Epidermal melanocyte (primary cell): ENCODE data around the gene ZNF263.
"Not testable (repeated sequence)": the region's sequence is repeated elsewhere in the genome, so short reads cannot be mapped to it uniquely, and the experiment has no call there.

ENCODE experiments used
- DNase-seq: peaks from one replicate; pipeline ENCODE4 v3.0.0; 2011; ENCODE audit warnings: low spot score; ENCODE audit not compliant: insufficient read length

Gene ZNF263

DNA sequence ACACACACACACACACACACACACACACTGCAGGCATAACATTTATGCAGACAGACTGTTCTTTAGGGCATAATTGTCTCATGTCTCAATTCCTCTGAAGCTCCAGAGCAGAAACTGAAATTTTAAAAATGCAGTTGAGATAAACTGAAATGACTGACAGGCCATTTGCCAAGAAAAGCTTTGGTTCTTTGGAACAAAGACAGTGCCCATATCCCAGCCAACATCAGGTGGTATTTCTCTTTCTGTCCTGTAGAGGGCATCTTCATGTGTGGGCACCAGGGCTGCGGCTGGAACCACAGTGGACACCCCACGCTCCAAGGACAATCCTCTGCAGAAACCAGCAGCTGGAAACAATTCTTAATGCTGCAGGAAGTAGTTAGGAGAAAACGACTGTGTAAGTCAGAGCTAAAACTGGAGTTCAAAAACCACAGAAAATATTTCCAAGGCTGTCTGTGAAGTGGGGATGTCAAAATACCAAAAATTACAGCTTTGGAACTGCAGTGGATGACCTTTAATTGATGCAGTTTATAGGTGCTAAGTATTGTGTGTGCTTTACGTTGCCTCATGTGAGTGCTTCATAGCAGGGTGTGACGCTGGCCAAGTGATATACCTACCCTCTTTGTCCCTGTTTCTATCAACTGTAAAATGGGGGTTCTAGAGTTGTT, 16.3 kb upstream of the ZNF263 start:
- peak; percentile 62 for DNase-seq

DNA sequence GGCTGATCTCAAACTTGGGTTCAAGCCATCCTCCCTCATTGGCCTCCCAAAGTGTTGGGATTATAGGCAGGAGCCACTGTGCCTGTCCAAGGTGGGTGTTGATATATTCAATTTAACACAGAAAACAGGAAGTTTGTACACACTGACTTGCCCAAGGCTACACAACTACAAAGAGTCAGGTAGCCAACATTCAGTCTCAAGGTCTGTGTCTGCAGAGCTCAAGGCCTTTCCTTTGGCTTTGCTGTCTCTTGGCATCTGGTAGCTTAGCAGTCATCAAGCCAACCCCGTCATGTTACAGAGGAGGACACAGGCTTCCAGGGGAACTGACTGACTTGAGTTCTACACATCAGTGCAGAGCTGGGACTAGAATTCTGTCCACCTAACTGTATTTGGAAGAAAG, 15.0 kb upstream of the ZNF263 start:
- DNase-seq, result no peak

DNA sequence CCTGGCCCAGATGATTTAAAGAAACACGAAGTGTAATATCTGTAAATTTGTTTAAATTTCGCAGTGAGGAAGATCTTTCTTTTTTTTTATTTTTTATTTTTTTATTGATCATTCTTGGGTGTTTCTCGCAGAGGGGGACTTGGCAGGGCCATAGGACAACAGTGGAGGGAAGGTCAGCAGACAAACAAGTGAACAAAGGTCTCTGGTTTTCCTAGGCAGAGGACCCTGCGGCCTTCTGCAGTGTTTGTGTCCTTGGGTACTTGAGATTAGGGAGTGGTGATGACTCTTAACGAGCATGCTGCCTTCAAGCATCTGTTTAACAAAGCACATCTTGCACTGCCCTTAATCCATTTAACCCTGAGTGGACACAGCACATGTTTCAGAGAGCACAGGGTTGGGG, 12.6 kb upstream of the ZNF263 start:
- DNase-seq, result not testable (repeated sequence)

DNA sequence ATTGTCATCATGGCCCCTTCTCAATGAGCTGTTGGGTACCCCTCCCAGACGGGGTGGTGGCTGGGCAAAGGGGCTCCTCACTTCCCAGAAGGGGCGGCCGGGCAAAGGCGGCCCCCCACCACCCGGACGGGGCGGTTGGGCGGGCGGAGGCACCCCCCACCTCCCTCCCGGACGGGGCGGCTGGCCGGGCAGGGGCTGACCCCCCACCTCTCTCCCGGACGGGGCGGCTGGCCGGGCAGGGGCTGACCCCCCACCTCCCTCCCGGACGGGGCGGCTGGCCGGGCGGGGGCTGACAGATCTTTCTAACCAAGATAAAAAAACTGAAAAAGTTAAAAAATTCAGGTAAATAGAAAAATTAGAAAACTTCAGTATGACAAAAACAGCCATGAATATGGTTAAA, 12.0 kb upstream of the ZNF263 start:
- DNase-seq, result not testable (repeated sequence)

DNA sequence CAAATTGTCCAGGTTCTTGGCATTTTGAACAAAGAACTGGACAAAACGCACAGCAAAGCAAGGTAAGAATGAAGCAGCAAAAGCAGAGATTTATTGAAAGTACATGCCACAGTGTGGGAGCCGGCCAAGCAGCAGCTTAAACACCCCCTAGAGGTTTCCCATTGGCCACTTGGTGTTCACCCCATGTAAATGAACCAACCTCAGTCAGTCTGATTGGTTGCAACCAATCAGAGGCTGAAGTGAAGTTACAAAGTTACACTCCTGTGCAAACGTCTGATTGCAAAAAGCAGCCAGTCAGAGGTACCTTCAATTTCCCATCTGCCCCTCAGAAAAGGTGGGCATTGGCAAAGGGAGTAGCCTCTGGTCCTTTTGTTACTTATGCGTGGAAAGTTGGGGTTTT, 8.8 kb upstream of the ZNF263 start:
- no peak for DNase-seq

DNA sequence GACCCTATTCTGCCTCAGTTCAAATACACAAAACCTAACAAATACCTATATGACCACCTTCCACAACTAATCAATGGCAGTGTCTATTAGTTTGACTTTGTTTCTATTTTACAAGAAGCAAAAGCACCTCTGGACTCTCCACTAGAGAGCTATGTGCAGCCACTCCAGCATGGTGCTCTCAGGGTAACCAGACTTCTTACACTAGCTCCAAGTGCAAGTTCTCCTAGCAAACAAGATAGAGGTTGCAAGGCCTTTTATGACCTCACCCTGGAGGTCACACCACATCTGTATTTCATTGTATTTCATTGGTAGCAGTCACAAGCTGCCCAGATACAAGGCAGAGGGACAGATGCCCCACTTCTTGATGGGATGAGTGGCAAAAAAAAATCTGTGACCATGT, 8.3 kb upstream of the ZNF263 start:
- DNase-seq, result no peak

DNA sequence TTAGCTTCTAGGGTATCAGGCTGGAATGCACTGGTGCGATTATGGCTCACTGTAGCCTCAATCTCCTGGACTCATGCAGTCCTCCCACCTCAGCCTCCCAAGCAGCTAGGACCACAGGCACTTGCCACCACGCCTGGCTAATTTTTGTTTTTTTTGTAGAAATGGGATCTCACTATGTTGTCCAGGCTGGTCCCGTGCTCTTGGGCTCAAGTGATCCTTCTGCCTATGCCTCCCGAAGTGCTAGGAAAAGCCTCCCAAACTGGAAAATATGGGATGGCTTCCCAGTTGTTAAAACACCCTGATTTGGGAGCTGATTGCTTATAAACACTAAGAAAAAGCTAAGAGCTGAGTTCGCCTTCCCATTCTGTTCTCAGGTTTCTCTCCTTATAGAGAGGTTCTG, 6.6 kb upstream of the ZNF263 start:
- DNase-seq, result no peak

DNA sequence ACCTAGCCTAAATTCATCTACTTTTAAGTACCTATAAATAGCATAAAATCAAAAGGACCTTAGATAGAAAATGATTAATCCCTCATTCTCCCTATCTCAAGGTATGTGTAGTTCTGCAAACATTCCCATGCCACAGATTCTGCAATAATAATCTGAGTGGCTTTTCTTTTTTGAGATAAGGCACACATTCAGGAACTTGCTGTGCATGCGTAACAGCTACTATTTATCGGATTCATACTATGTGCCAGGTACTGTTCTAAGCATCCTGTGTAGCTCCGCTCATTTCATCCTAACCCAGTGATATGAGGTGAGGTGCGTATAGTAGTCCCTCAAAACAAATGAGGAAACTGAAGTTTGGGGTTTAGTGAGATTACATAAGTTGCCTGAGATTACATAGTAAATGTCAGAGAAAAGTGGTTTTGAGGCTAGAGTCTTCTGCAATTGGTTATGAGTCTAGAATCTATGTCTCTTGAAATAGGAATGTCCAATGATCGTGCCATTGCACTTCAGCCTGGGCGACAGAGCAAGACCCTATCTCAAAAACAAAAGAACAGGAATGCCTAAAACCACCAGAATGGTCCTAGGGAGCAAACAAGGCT, 2.0 kb upstream of the ZNF263 start:
- DNase-seq, result no peak

DNA sequence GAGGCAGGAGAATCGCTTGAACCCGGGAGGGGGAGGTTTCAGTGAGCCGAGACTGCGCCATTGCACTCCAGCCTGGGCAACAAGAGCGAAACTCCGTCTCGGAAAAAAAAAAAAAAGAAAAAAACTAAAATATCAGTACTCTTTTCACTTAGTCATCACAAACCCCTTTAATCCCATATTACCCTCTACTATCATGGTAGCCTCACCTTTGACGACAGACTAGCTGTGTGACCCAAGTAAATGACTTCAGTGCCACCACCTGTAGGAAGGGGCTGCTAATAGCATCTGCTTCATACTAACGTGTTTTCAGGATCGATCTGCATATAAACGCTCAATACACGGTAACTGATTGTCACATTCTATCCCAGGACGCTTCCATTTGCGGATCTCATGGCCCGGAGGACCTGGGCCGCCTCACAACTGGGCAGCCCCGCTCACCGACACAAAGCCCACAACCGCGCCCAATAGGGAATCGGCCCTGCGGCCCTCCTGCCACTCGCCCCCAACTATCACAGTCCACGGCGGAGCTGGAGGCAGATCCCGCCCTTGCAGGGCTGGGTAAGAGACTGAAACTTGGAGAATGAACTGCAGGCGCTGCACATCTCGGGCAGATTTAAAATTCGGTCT, 1.1 kb upstream of the ZNF263 start:
- no peak for DNase-seq

DNA sequence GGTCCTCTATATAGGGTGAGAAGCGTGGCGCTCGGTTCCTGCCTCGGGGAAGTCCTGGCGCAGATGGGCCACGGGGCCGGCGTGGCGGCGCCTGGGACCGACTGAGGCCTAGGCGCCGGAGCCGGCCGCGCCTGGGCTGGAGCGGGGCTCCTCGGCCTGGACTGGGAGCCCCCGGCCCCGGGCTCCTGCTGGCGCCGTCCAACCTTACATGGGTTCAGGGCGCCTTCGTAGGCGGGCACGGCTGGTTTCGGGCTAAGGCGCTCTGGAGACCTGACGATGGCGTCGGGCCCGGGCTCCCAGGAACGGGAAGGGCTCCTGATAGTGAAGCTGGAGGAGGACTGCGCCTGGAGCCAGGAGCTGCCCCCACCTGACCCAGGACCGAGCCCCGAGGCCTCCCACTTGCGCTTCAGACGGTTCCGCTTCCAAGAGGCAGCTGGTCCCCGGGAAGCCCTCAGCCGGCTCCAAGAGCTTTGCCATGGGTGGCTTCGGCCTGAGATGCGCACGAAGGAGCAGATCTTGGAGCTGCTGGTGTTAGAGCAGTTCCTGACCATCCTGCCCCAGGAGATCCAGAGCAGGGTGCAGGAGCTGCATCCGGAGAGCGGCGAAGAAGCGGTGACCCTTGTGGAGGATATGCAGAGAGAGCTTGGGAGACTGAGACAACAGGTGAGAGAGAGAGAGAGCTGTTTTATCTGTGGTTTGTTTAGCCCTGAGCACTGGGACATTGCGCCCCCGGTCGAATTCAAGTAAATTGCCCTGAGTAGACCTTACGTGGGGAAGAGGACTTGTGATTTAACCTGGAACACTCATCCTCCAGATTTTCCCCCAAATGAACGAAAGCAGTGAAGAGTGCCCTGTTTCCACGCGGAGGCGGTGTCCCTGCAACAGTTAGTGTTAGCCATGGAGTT, 504 bp downstream of the ZNF263 start:
- no peak for DNase-seq

DNA sequence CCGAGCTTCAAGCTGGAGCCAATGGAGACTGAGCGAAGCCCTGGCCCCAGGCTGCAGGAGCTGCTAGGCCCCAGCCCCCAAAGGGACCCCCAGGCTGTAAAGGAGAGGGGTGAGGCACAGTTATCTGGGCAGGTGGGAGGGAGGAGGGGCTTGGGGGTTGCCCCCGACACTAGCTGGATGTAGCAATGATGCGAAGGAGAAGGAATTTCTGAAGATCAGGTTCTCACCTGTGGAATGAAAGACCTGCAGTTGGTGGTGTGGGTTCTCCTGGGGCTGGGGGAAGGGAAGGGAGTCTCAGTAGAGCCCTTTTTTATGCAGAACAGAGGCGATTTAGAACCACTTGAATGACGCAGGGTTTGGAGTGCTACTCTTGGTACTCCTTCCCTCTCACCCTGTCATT, 1.8 kb downstream of the ZNF263 start:
- DNase-seq, result no peak

DNA sequence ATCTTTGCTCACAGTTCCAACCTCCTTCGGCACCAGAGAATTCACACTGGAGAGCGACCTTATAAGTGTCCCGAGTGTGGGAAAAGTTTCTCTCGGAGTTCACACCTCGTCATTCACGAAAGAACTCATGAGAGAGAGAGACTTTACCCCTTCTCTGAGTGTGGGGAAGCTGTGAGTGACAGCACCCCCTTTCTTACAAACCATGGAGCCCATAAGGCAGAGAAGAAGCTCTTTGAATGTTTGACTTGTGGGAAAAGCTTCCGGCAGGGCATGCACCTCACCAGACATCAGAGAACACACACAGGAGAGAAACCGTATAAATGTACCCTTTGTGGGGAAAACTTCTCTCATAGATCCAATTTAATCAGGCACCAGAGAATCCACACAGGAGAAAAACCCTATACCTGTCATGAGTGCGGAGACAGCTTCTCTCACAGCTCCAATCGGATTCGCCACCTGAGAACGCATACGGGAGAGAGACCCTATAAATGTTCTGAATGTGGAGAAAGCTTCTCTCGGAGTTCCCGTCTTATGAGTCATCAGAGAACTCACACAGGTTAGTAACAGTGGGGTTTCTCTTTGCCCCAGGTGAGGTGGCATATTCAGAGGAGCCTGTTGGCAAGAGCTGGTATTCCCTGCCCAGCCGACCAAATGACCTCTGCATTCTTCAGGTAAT, 6.8 kb downstream of the ZNF263 start:
- no peak for DNase-seq

DNA sequence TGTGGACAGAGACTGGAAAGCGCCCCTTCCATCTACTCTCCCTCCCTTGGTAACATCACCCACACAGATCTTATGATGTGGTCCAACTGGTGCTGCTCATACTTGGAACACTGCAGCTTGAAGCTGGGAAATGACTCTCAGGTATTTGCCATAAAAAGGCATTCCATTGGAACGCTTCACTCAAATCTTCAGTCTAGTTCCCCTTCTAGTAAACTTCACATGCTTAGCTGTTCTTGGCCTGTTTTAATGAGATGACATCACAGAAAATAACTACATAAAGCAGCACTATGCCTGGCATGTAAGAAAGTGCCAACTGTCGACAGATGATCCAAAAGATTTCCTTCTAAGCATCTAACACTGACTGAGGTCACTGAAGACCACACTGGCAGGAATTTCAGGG, 9.3 kb downstream of the ZNF263 start:
- no peak for DNase-seq

DNA sequence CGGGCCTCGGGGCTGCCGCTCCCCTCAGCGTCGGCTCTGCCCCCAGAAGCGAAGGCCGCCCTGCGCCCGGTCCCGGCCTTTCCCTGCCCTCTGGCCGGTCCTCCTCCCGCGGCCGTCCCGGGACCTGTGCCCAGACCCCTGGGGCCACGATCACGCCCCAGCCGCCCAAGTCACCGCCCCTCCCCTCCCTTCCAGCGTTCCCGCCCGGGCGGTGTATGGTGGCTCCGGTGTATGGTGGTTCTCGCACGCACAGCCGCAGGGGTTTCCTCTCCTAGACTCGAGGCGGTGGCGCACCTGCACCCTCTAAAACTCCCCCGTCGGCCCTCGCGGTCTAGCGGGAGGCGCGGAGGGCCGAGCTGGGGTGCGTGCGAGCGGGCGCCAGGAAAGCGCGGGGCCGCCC, 11.9 kb downstream of the ZNF263 start:
- DNase-seq, result no peak

DNA sequence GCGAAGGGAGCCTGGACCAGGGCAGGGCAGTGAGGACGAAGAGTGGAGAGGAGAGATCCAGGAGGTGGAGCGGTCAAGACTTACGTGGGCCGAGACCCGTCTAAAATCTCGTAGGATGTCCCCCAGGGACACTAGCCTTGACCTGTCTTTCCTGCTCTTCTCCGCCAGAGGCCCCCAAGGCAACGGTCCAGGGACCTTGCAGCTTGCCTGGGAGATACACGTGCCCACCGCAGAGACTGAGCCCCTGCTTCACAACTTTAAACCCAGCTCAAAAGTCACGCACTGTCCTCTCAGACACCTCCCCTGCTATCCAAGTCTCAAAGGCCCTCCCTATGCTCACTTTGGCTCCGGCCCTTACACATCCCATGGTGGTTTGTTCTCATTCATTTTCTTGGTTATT, 12.5 kb downstream of the ZNF263 start:
- no peak for DNase-seq

DNA sequence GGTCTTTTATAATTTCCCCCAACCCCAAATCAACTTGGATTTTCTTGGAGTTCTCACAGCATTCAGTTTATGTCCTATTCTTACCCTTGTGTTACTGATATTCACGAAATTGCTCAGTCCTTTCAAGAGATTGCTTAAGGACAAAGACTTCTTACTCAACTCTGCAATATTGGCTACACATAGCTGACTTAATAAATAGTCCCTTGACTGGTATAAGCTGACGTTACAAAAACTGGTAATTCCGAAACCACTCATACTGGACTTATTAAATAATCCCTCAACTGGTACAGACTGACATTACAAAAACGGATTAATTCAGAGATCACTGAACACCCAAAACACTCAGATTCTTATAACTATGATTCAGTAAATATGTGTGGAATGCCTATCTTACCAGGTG, 21.1 kb downstream of the ZNF263 start:
- no peak for DNase-seq

DNA sequence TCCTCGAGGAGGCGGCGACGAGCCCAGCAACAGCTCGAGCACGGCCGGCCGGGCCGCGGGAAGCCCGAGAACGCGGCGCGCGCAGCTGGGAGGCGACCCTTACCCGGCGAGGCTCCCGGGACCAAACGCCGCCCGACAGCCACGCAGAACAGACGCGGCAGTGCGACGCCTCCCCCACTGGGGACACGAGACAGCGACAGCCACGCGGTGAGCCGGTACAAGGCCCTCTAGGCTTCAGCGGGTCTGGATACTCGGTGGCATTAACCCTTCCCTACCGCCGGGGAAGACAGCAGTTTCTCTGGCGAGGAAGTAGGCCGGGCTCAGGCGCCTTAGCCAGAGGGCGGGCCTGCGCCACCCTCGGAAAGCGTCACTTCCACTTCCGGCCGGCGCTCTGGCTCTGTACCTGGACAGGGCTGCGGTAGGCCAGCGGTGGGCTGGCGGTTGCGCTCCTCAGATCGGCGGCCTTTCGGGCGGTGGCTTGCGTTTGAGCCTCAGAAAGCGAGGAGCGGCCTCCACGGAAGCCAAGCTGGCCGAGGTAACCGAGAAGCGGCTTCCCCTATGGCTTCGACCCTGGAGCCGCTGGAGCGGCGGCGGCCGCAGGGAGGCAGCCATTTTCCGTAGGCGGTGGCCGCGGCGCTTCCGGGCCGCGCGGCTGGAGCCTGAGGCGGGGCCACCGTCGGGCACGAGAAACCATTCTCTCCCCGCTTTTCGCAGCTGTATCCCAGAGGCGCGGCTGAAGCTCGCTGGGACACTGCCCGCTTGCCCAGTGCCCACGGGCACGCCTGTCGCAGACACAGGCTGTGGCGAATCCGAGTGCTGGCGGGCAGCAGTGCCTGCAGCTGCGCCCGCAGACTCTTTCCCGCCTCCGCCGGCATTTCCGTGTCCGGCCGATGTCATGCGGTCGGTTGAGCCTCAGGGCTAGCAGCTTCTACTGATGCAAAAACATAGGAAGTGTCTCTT, 22.1 kb downstream of the ZNF263 start, which contains the start of the genes TIGD7 and ZNF75A:
Gene TIGD7, minus strand, starts transcription at position 322 of the 960 bp plus-strand sequence. CDS start 4,816 bp downstream, outside the sequence.
Gene ZNF75A, plus strand, starts transcription at position 389 of the 960 bp plus-strand sequence. CDS start 2,932 bp downstream, outside the sequence.
- peak; percentile 71 for DNase-seq

DNA sequence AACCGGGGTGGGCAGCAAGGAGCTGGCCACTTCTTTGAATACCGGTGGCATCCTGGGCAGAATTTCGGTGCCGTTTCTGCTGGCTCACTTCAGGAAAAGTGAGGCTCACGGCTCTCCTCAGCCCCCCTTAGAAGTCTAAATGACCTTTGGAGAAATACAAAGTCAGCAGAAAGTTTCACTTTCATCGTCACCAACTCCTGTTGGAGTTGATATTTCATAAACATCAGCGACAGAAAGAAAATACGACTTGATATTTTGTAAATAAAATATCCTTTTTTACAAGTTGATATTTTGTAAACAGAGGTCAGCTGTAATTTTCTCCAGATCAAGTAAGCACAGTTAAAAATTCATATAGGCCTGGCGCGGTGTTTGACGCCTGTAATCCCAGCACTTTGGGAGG, 22.8 kb downstream of the ZNF263 start:
- DNase-seq, result no peak

DNA sequence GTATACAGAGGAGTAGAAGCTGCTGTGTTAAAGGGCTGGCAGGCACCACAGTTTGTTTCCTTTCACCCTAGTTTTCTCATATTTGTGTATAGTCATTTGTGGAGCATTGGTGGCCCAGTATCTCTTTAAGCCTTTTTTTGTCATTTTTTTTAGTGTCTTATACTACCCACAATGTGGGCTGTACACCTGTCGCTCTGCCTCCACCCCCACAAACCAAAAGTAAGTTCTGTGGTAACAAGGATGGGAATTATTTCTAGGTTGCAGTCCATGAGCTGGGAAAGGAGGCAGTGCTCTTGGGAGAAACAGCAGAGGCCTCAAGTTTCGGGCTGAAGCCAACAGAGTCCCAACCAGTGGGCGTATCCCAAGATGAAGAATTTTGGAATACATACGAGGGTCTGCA, 28.2 kb downstream of the ZNF263 start:
- DNase-seq, result no peak
